Retinal pigment epithelial cell (primary cell): ENCODE data around the gene DRC7.

ENCODE experiments used
- DNase-seq: peaks from one replicate; pipeline ENCODE4 v3.0.0-alpha.2; 2010; ENCODE audit warnings: low read depth
- H3K4me3 ChIP-seq: 2 replicates; pipeline ENCODE4 v1.5.1; 2011; ENCODE audit warnings: mild to moderate bottlenecking, low read length, control low read depth, moderate library complexity
- CTCF ChIP-seq: conservative IDR thresholded peaks from 2 replicates; pipeline ENCODE4 v1.5.1; 2011; ENCODE audit warnings: low read depth, low read length, control low read depth, inconsistent platforms

DRC7 gene

GRCh38 chr16:57648125-57648524, 46.5 kb upstream of the DRC7 start:
- no peak overlapping the region for H3K4me3 ChIP-seq
- TF ChIP-seq CTCF = no peak
- no peak for DNase-seq

- DNase-seq = no peak
- TF ChIP-seq CTCF = peak; percentile 100
- H3K4me3 ChIP-seq = no peak overlapping the region
Observed at GRCh38 chr16:57648581-57649442, 45.8 kb upstream of the DRC7 start.

GRCh38 chr16:57649443-57649751, 45.2 kb upstream of the DRC7 start:
- TF ChIP-seq CTCF = no peak
- H3K4me3 ChIP-seq = no peak overlapping the region
- no peak for DNase-seq

- no peak for DNase-seq
- no peak overlapping the region for H3K4me3 ChIP-seq
- TF ChIP-seq CTCF = no peak
Observed at GRCh38 chr16:57649846-57650245, 44.8 kb upstream of the DRC7 start.

- TF ChIP-seq CTCF = no peak
- no peak for DNase-seq
Observed at GRCh38 chr16:57651344-57652333, 43.0 kb upstream of the DRC7 start.

GRCh38 chr16:57652695-57653471, 41.7 kb upstream of the DRC7 start:
- TF ChIP-seq CTCF = no peak
- H3K4me3 ChIP-seq = no peak overlapping the region
- no peak for DNase-seq

More at GRCh38 chr16:57651344-57652333, 43.0 kb upstream of the DRC7 start:
- no peak overlapping the region for H3K4me3 ChIP-seq
